Esophagus muscularis mucosa (tissue), 3 donors: ENCODE measurements around the gene EXOC1.

ENCODE experiments used
- CTCF ChIP-seq, 3 experiments: fragments of 200-600 bp in 2 of 3; fragments of 450-650 bp in 1 of 3; sonication (generic) in 2 of 3; IDR thresholded peaks; one replicate each; pipeline ENCODE4 v1.5.1; 2017 to 2019; ENCODE audit warnings: antibody characterized with exemption in 3 of 3, mild to moderate bottlenecking in 2 of 3, moderate library complexity in 1 of 3
- POLR2A ChIP-seq: fragments of 450-650 bp; IDR thresholded peaks from one replicate; pipeline ENCODE4 v1.6.1; 2017; ENCODE audit warnings: antibody characterized with exemption, moderate library complexity, mild to moderate bottlenecking, low read depth
- POLR2AphosphoS5 ChIP-seq, 2 donors: sonication (generic); formaldehyde crosslinking; IDR thresholded peaks; one replicate each; pipeline ENCODE4 v1.6.1; 2017; ENCODE audit warnings: antibody characterized with exemption in 2 of 2

DNA sequence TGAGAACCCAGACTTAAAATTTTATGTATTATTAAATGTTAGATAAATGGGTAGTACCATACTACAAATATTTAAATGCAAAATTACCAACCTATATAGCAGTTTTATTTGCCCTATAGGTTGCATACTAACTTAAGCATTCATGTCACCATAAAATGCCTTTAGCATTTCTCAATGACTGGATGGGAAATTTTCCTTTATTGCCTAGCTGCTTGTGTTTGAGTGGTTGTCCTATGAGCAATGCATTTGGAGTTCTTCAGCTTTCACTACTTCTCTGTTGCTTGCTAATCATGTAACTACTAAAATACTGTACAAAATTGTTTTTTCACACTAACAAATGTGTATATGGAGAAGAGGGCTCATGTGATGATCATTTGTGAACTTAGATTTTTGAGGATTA is 51.1 kb downstream of the EXOC1 start:
- TF ChIP-seq CTCF (IDR thresholded peaks at IDR 0.05) (no peak), POLR2A (no peak), POLR2AphosphoS5 (IDR thresholded peaks at IDR 0.05) (no peak)
